NCI-H187 (cell line): ENCODE data around the gene EFHD1.
"Not testable (repeated sequence)": the region's sequence is repeated elsewhere in the genome, so short reads cannot be mapped to it uniquely, and the experiment has no call there.

Experiments
- DNase-seq, 2 experiments: peaks; one replicate each; lab custom pipeline; 2025; lab: John Stamatoyannopoulos, UW

EFHD1 gene

DNA sequence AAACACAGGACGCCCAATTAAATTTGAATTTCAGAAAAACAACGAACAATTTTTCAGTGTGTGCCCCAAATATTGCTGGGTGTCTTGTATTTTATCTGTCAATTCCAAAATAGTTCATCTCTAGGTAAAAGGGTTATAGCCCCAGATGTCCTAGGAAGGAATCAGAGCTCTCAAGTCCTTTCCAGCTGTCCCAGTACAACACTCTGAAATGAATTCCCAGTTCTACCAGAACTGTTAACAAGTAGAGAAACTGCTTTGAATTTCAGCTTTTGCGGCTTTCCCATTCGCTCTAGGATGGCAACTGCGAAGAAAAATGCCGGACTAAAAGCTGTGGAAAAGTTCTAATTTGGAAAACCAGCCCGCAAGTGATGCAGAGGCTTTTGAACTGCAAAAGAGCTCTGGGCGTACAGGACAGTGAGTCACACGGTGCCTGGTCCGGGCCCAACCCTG, 63.2 kb downstream of the EFHD1 start:
- no peak for DNase-seq

DNA sequence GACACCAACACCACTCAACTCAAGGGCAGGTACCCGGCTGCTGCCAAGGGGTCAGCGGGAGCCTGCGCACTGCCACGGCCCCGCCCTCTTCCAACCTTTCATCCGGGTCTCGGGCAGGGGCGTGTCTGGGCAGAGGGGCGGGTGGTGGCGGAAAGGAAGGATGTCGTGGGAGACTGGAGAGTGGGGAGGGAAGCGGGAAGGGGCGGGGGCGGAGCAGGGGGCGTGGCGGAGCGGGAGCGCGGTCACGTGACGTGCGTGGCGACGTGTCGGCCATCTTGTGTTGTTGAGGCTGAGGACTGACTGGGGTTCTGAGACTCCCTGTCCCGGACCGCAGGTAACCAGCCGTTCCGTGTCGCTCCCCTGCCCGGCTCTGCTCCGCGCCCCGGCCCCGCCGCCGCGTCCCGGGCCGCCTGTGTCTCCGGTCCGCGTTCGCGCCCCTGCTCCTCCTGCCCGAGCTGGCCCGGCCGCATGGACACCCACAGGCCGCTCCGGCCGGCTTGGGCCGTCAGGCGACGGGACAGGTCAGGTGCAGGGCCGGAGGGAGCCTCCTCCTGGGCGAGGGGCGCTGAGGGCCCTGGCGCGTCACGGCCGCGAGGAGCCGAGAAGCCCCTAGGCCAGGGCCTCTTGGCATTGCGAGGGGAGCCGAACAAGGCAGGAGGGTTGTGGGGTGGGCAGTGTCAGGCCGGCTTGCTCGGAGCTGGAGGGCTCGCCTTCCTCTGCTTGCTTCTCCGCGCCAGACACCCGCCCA, 63.8 kb downstream of the EFHD1 start, which contains the start of gene GIGYF2:
GIGYF2 (plus strand) TSS at position 273 of the 748 bp plus-strand sequence. CDS start 37,867 bp downstream, outside the sequence.
- peak; percentile 72 to 87 for DNase-seq

DNA sequence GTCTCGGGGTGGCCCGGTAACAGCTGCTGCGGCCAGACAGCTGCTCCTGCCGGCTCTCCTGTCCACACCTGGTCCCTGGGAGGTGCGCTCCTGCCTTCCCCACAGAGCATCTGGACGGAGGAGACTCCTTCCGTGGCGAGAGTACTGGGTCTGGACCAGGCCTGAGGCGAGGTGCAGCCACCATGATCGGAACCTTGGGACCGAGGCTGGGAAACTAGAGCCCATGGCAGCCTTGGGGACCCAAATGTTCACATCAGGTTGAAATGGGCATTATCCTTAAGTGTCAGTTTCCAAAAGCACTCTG, 64.4 kb downstream of the EFHD1 start:
- DNase-seq: no peak

DNA sequence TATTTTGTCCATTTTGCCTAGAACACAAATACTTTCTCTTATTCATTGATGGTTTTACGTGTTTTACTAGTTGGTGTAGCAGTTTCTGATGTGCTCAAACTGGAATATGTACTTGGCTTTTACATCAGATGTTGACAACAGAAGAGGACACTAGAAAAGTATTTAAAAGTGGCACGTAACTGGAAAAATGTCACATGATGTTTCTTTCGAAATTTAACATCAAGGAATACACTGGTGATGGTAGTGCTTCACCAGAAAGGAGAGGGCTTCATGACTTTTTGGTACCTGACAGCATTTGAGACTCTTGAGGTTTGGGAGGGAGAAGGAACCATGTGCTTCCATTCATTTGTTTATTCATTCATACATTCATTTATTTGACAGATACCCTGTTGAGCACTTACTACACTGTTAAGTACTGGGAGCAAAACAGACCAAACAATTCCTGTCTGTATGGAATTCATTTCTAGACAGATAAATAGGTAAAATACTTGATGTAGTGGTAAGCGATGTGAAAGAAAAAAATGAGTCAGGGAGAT, 65.2 kb downstream of the EFHD1 start:
- DNase-seq: no peak

- DNase-seq: no peak
Observed at GRCh38 chr2:232699110-232699509, 65.7 kb downstream of the EFHD1 start.

DNA sequence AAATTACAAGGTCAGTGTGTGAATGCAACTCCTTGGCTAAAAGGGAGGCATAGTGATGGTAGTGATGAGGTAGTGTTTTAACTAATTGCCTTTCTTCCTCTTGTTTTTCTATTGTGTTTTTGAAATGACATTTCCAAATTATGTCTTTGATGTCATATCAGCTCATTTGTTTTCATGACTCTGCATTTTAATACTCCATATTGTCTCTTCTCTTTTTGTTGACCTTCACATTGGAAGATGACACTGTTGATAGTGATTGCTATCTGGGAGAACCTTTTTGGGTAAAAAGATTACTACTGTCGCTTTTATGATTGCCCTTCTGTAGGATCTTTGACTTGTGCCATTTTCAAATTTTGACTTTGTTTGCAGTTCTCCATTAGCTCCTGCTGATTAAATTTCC, 66.8 kb downstream of the EFHD1 start:
- no peak for DNase-seq

DNA sequence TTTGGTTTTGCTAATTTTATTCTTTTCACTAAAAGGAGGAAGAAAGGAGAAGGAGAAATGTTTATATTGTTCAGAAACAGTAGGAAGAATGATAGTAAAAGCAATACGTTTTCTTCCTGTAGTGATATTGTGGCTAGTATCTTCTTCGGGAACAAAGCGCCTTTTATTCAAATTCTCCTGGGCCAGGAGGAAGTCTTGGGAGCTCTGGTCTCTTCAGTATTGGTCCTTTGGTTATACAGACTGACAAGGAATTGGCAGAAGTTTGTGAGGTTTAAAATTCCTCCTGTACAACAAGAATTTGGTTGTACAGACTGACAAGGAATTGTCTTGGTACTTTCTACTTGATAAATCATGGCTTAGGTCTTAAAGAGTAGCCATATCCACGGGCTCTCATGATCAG, 73.7 kb downstream of the EFHD1 start:
- DNase-seq: no peak

DNA sequence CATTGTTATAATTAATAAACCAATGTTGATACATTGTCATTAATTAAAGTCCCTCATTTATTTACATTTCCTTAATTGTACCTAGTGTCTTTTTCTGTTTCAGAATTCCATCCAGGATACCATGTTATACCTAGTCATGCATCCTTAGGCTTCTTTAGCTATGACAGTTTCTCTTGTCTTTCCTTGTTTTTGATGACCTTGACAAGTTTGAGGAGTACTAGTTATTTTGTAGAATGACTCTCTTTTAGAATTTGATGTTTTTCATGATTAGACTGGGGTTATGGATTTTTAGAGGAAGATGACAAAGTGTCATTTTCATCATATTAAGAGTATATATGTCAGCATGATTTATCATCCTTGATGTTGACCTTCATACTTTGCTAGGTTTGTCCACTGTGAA, 80.1 kb downstream of the EFHD1 start:
- DNase-seq: no peak

- no peak for DNase-seq
Observed at GRCh38 chr2:232714969-232715368, 81.6 kb downstream of the EFHD1 start.

DNA sequence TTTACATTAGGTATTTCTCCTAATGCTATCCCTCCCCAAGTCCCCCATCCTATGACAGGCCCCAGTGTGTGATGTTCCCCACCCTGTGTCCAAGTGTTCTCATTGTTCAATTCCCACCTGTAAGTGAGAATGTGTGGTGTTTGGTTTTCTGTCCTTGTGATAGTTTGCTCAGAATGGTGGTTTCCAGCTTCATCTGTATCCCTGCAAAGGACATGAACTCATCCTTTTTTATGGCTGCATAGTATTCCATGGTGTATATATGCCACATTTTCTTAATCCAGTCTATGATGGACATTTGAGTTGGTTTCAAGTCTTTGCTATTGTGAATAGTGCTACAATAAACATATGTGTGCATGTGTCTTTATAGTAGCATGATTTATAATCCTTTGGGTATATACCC, 86.7 kb downstream of the EFHD1 start:
- DNase-seq: not testable (repeated sequence)

DNA sequence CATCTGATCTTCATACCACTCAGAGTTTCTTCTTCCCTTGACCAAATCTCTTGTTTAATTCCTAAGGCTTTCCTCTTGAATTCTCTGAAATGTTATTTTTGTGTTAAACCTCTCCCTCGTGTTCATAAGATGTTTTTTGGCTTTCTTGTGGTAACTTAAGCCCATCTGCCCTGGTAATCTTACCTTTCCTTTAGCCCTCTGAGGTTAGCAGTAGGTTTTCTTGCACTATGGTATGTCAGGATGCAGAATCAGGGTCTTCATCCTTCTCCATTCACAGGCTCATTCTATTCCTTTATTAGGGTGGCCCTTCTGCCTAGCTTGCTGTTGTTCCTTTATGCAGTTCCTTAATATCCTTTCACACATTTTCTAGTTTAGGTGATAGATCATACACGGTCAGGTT, 87.9 kb downstream of the EFHD1 start:
- no peak for DNase-seq

- DNase-seq: no peak
Observed at GRCh38 chr2:232721882-232722281, 88.5 kb downstream of the EFHD1 start.

- no peak for DNase-seq
Observed at GRCh38 chr2:232723027-232723426, 89.6 kb downstream of the EFHD1 start.

DNA sequence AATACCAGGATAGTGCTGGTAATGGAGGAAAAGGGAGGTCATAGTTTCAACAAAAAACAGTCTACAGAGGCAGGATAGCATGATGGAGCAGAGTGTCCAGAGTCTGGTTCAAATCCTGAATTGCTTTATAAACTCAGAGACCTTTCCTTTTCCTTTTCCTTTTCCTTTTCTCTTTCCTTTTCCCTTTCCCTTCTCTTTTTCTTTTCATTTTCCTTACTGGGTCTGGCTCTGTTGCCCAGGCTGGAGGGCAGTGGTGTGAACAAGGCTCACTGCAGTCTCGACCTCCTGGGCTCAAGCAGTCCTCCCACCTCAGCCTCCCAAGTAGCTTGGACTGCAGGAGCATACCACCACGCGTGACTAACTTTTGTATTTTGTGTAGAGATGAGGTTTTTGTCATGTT, 95.4 kb downstream of the EFHD1 start:
- DNase-seq: no peak

- no peak for DNase-seq
Observed at GRCh38 chr2:232731470-232731869, 98.1 kb downstream of the EFHD1 start.
